Measurements from ENCODE around the gene JOSD1.

GRCh38 chr22:38741166-38741565 lies 40.4 kb upstream of the JOSD1 start:
- TF ChIP-seq POLR2A (IDR thresholded peaks at IDR 0.05; ENCODE audit: low read length): no peak
- no peak for TF ChIP-seq GATA1 (IDR thresholded peaks at IDR 0.05; ENCODE audit: low read depth, low read length)

Measured in erythroblast (primary cell).